ENCODE measurements around the gene DNAJC6.

- TF ChIP-seq CTCF (IDR thresholded peaks at IDR 0.05) = no peak
- no peak for TF ChIP-seq POLR2A (IDR thresholded peaks at IDR 0.05)
These were observed 131.6 kb downstream of the DNAJC6 start for GRCh38 chr1:65440915-65441314.
